SU-DHL-6 (cell line): ENCODE data around the gene RCAN3.
"Not testable (repeated sequence)": the region's sequence is repeated elsewhere in the genome, so short reads cannot be mapped to it uniquely, and the experiment has no call there.

Experiments used
- H2AFZ ChIP-seq: fragments of 200-600 bp; sonication (generic); 2 replicates; pipeline ENCODE4 v1.6.1; 2014; ENCODE audit warnings: low read depth, mild to moderate bottlenecking, moderate library complexity, mixed read lengths, antibody characterized with exemption, low read length; ENCODE audit not compliant: severe bottlenecking
- H3F3A ChIP-seq: fragments of 200-600 bp; shearing (Covaris generic); 2 replicates; pipeline ENCODE4 v1.6.0; 2016; ENCODE audit warnings: antibody characterized with exemption, mild to moderate bottlenecking; ENCODE audit not compliant: insufficient read depth
- H3K27ac ChIP-seq: fragments of 200-600 bp; sonication (generic); 2 replicates; pipeline ENCODE4 v1.5.1; 2016; ENCODE audit warnings: low read depth, mild to moderate bottlenecking, low read length, moderate library complexity, mixed read lengths
- H3K27me3 ChIP-seq: fragments of 200-600 bp; sonication (generic), shearing (Covaris generic); 2 replicates; pipeline ENCODE4 v1.6.0; 2014; ENCODE audit warnings: mild to moderate bottlenecking, low read length
- H3K36me3 ChIP-seq: fragments of 200-600 bp; sonication (generic); 2 replicates; pipeline ENCODE4 v1.6.1; 2014; ENCODE audit warnings: mild to moderate bottlenecking, low read length, mixed read lengths
- H3K4me2 ChIP-seq: fragments of 300-600, 200-600 bp; shearing (Covaris generic), sonication (generic); 2 replicates; pipeline ENCODE4 v1.6.0; 2014; ENCODE audit warnings: low read length, low read depth, mild to moderate bottlenecking; ENCODE audit not compliant: poor library complexity, severe bottlenecking
- H3K4me3 ChIP-seq: fragments of 200-600 bp; sonication (generic); 2 replicates; pipeline ENCODE4 v1.5.1; 2014; ENCODE audit warnings: antibody characterized with exemption, low read length, mild to moderate bottlenecking, mixed read lengths; ENCODE audit not compliant: insufficient read depth, poor library complexity, severe bottlenecking
- H3K79me2 ChIP-seq: fragments of 200-600 bp; sonication (generic); 2 replicates; pipeline ENCODE4 v1.6.1; 2014; ENCODE audit warnings: mild to moderate bottlenecking, low read length, moderate library complexity; ENCODE audit not compliant: insufficient read depth
- H3K9ac ChIP-seq: fragments of 200-600 bp; sonication (generic); 2 replicates; pipeline ENCODE4 v1.7.0; 2014; ENCODE audit warnings: mild to moderate bottlenecking, low read length
- H3K9me2 ChIP-seq: fragments of 200-600 bp; sonication (generic); replicated peaks from 2 replicates; pipeline ENCODE4 v1.6.1; 2014; ENCODE audit warnings: low read length; ENCODE audit not compliant: insufficient read depth
- H3K9me3 ChIP-seq: fragments of 200-600 bp; sonication (generic); 2 replicates; pipeline ENCODE4 v1.6.1; 2014; ENCODE audit warnings: low read length, mixed read lengths; ENCODE audit not compliant: insufficient read depth
- H4K20me1 ChIP-seq: fragments of 200-600 bp; sonication (generic); 2 replicates; pipeline ENCODE4 v1.6.1; 2014; ENCODE audit warnings: low read depth, mild to moderate bottlenecking, antibody characterized with exemption, low read length, moderate library complexity, mixed read lengths
- EZH2phosphoT487 ChIP-seq: fragments of 200-600 bp; sonication (generic), shearing (Covaris generic); conservative IDR thresholded peaks from 2 replicates; pipeline ENCODE4 v1.6.1; 2018; ENCODE audit warnings: mild to moderate bottlenecking, antibody characterized with exemption, low read length, moderate library complexity, mixed read lengths
- TF ChIP-seq, protein P1 (sequence below): fragments of 200-600 bp; sonication (generic); IDR thresholded peaks from one replicate; pipeline ENCODE4 v1.5.1; 2017; ENCODE audit warnings: antibody characterized with exemption, mild to moderate bottlenecking, low read length, moderate library complexity; ENCODE audit not compliant: insufficient read depth, poor library complexity, severe bottlenecking

The RCAN3 gene

DNA sequence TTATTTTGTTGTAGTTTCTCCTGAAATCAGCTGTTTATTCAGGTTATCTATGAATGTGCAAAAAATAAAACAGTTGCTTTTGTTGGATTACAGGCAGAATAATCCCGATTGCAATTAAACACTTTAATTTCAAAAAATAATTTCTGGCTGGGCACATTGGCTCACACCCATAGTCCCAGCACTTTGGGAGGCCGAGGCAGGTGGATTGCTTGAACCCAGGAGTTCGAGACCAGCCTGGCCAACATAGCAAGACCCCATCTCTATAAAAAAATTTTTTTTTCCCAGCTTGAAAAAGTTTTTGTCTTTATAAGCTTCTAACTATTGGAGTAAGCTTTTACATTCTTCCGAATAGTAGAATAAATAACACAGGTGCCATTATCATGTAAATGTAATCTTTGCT is 15.3 kb downstream of the RCAN3 start:
- H3K9me2 ChIP-seq: no peaks in the 10 kb centered on the region
- no peak for TF ChIP-seq EZH2phosphoT487
- TF ChIP-seq, protein P1, sequence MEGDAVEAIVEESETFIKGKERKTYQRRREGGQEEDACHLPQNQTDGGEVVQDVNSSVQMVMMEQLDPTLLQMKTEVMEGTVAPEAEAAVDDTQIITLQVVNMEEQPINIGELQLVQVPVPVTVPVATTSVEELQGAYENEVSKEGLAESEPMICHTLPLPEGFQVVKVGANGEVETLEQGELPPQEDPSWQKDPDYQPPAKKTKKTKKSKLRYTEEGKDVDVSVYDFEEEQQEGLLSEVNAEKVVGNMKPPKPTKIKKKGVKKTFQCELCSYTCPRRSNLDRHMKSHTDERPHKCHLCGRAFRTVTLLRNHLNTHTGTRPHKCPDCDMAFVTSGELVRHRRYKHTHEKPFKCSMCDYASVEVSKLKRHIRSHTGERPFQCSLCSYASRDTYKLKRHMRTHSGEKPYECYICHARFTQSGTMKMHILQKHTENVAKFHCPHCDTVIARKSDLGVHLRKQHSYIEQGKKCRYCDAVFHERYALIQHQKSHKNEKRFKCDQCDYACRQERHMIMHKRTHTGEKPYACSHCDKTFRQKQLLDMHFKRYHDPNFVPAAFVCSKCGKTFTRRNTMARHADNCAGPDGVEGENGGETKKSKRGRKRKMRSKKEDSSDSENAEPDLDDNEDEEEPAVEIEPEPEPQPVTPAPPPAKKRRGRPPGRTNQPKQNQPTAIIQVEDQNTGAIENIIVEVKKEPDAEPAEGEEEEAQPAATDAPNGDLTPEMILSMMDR: no peak
- H3K36me3 ChIP-seq: no peaks in the 10 kb centered on the region
- no peak overlapping the region for H2AFZ ChIP-seq
- no peak overlapping the region for H3K27ac ChIP-seq
- H3K27me3 ChIP-seq: no peaks in the 10 kb centered on the region
- H3K4me2 ChIP-seq: no peak overlapping the region
- no peak overlapping the region for H3K4me3 ChIP-seq
- H3F3A ChIP-seq: no peaks in the 10 kb centered on the region
- no peaks in the 10 kb centered on the region for H3K79me2 ChIP-seq
- H3K9ac ChIP-seq: no peak overlapping the region
- no peaks in the 10 kb centered on the region for H3K9me3 ChIP-seq
- no peaks in the 10 kb centered on the region for H4K20me1 ChIP-seq

DNA sequence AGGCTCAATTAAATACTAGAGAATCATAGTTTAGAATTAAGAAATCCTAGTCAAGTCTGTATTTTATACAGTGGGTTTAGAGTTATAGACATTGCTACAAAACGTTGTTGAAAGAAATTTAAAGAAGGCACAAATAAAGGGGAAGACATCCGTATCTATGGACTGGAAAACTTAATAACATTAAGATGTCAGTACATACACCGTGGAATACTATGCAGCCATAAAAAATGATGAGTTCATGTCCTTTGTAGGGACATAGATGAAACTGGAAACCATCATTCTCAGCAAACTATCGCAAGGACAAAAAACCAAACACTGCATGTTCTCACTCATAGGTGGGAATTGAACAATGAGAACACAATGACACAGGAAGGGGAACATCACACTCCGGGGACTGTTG is 17.6 kb downstream of the RCAN3 start:
- H3K9ac ChIP-seq, H3K4me3 ChIP-seq, H3K4me2 ChIP-seq, H3K9me2 ChIP-seq, H3K27me3 ChIP-seq, H3K79me2 ChIP-seq, H4K20me1 ChIP-seq, H2AFZ ChIP-seq, H3K36me3 ChIP-seq, H3F3A ChIP-seq, H3K9me3 ChIP-seq, H3K27ac ChIP-seq: not testable (repeated sequence)

DNA sequence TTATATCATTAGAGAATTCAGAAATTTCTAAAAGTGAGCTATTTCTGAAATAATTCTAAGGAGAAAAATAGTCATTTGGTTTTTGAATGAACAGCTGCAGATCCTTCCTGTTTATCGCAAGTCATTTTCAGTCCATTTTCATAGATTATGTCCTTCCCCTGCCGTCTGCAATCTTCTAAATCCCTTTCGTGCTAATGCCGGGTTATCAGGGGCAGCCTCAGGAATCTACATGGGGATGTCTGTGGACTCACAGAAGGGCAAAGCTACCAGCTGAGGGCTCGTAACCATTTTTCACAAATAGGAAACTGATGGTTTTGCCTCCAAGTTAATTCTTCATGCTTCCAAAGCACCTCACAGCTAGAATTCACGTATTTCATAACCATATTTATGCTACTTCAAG is 23.0 kb downstream of the RCAN3 start:
- Histone ChIP-seq H2AFZ (no peak overlapping the region), H3F3A (peaks cover 13% of the 10 kb centered on the region; the same call in 1 of the 2 replicates), H3K27ac (no peak overlapping the region), H3K9me3 (no peaks in the 10 kb centered on the region), H3K4me3 (no peak overlapping the region), H3K79me2 (no peaks in the 10 kb centered on the region), H3K27me3 (no peaks in the 10 kb centered on the region), H3K9ac (no peak overlapping the region), H3K36me3 (no peaks in the 10 kb centered on the region), H4K20me1 (no peaks in the 10 kb centered on the region), H3K9me2 (no peaks in the 10 kb centered on the region), H3K4me2 (no peak overlapping the region)
- TF ChIP-seq, protein P1: no peak
- TF ChIP-seq EZH2phosphoT487: no peak

DNA sequence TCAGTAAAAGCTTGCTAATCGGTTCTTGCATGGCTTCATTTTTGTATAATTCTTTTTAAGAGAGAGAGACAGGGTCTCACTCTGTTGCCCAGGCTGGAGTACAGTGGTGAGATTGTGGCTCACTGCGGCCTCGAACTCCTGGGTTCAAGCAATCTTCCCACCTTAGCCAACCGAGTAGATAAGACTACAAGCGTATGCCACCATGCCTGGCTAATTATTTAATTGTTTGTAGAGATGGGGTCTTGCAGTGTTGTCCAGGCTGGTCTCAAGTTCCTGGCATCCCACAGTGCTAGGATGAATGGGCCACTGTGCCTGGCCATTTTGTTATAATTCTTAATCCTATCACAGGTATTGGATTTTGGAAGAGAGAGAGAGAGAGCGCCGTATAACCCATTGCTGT is 23.4 kb downstream of the RCAN3 start:
- no peak overlapping the region for H3K27ac ChIP-seq
- no peaks in the 10 kb centered on the region for H3K27me3 ChIP-seq
- no peak overlapping the region for H2AFZ ChIP-seq
- no peaks in the 10 kb centered on the region for H3K9me3 ChIP-seq
- no peak overlapping the region for H3K4me2 ChIP-seq
- H3K9ac ChIP-seq: no peak overlapping the region
- no peaks in the 10 kb centered on the region for H3K36me3 ChIP-seq
- no peaks in the 10 kb centered on the region for H3K9me2 ChIP-seq
- no peaks in the 10 kb centered on the region for H4K20me1 ChIP-seq
- H3K4me3 ChIP-seq: no peak overlapping the region
- H3K79me2 ChIP-seq: no peaks in the 10 kb centered on the region
- TF ChIP-seq, protein P1: no peak
- no peak for TF ChIP-seq EZH2phosphoT487
- H3F3A ChIP-seq: peaks cover 15% of the 10 kb centered on the region
